Body of pancreas (tissue), 4 donors: ENCODE results near the gene RASGRP2. TPM values are rescaled to one million over a fixed set of nuclear protein-coding genes. Genes with fewer than 3 reads are reported as not detected.
A peak's percentile ranks its signal among the peaks of the same experiment; 100 is the strongest.

Experiments used
- ATAC-seq: fragments of 150-250 bp; one replicate; pipeline ENCODE4 v1.9.1; 2016
- DNase-seq, 4 donors: peaks; one replicate each; pipeline ENCODE4 v3.0.0-alpha.2; 2019
- H3K27ac ChIP-seq, 4 donors: fragments of 200-600 bp; sonication (generic); 1 replicate in 3 of 4; 2 replicates in 1 of 4; pipeline versions ENCODE4 v1.5.1 to v1.6.1; 2016 to 2019; ENCODE audit warnings: mild to moderate bottlenecking in 1 of 4, mixed read lengths in 1 of 4, moderate library complexity in 1 of 4
- H3K27me3 ChIP-seq, 2 donors: fragments of 200-600 bp; sonication (generic); one replicate each; pipeline ENCODE4 v1.6.0; 2016; ENCODE audit warnings: mild to moderate bottlenecking in 1 of 2
- H3K36me3 ChIP-seq, 2 donors: fragments of 200-600 bp; sonication (generic); replicated peaks in 1 of 2; 2 replicates each; pipeline ENCODE4 v1.5.1; 2016; ENCODE audit warnings: low read depth in 2 of 2; ENCODE audit not compliant: insufficient read depth in 1 of 2
- H3K4me1 ChIP-seq: fragments of 200-600 bp; sonication (generic); one replicate; pipeline ENCODE4 v1.6.0; 2016
- H3K4me3 ChIP-seq, 2 donors: fragments of 200-600 bp; sonication (generic); 1 replicate in 1 of 2; 2 replicates in 1 of 2; pipeline ENCODE4 v1.5.1; 2016 to 2019
- H3K9me3 ChIP-seq, 3 donors: fragments of 200-600 bp; sonication (generic); 1 replicate in 2 of 3; 2 replicates in 1 of 3; pipeline ENCODE4 v1.5.1; 2016
- POLR2A ChIP-seq, 3 donors: fragments of 450-650 bp; IDR thresholded peaks; one replicate each; pipeline ENCODE4 v1.6.1; 2016; ENCODE audit warnings: antibody characterized with exemption in 3 of 3, mild to moderate bottlenecking in 2 of 3
- WGBS, 2 donors: methylation state at CpG; one replicate each; pipeline ENCODE4 v1.1.5; 2017; 5-methylcytosine and 5-hydroxymethylcytosine counted together
- intact Hi-C: fragments of 100-400 bp; cut with DNase I; formaldehyde crosslinking; loops from one replicate; pipeline ENCODE4 v1.15.1; 2023
- total RNA-seq, 2 donors: library from RNA; depleted of rRNA; stranded (reverse); fragments of >200 nt; gene quantifications; one replicate each; pipeline ENCODE4 v1.1.0, GENCODE V29; 2016
- TF ChIP-seq, protein P1 (sequence below), 7 experiments: fragments of 450-650 bp in 4 of 7; fragments of 200-600 bp in 3 of 7; sonication (generic) in 3 of 7; IDR thresholded peaks; one replicate each; pipeline ENCODE4 v1.5.1; 2016 to 2019; ENCODE audit warnings: antibody characterized with exemption in 7 of 7

RASGRP2 gene
- total RNA-seq = 10 to 100 TPM in 1 of 2 donors, 1 to 10 TPM in 1; 4.6 to 17.9 TPM

- Histone ChIP-seq H3K27ac (peak within 1 kb of the TSS; percentile 6 to 63 (median 37)), H3K36me3 (no peaks in the 10 kb centered on the region), H3K4me3 (no peak within 1 kb of the TSS), H3K27me3 (peaks cover 0 to 45% of the 10 kb centered on the region in 2 donors), H3K4me1 (peaks cover 38% of the 10 kb centered on the region), H3K9me3 (no peaks in the 10 kb centered on the region)
- DNase-seq = peak; percentile 57 to 70 (median 65)
- 2 to 8% methylated on average over 2 to 57 of the region's 57 CpGs for WGBS, 2 donors
- peak; percentile 48 for ATAC-seq
- intact Hi-C loops = no loop called here
- TF ChIP-seq, protein P1, sequence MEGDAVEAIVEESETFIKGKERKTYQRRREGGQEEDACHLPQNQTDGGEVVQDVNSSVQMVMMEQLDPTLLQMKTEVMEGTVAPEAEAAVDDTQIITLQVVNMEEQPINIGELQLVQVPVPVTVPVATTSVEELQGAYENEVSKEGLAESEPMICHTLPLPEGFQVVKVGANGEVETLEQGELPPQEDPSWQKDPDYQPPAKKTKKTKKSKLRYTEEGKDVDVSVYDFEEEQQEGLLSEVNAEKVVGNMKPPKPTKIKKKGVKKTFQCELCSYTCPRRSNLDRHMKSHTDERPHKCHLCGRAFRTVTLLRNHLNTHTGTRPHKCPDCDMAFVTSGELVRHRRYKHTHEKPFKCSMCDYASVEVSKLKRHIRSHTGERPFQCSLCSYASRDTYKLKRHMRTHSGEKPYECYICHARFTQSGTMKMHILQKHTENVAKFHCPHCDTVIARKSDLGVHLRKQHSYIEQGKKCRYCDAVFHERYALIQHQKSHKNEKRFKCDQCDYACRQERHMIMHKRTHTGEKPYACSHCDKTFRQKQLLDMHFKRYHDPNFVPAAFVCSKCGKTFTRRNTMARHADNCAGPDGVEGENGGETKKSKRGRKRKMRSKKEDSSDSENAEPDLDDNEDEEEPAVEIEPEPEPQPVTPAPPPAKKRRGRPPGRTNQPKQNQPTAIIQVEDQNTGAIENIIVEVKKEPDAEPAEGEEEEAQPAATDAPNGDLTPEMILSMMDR (IDR thresholded peaks at IDR 0.05) = peak in 6 of 7 experiments; percentile 30 to 51 (median 46)
- TF ChIP-seq POLR2A (IDR thresholded peaks at IDR 0.05) = no peak
Observed at GRCh38 chr11:64743591-64744543, at the start of gene RASGRP2. Gene RASGRP2, minus strand, starts transcription at chr11:64744142. Its CDS starts 1,276 bp downstream, at chr11:64742866.

- DNase-seq (no peak), ATAC-seq (no peak)
- Histone ChIP-seq H3K36me3 (no peaks in the 10 kb centered on the region), H3K4me1 (peaks cover 5% of the 10 kb centered on the region), H3K9me3 (no peaks in the 10 kb centered on the region), H3K27me3 (no peaks in the 10 kb centered on the region), H3K4me3 (no peak overlapping the region), H3K27ac (no peak overlapping the region)
- no peak for TF ChIP-seq POLR2A (IDR thresholded peaks at IDR 0.05)
- TF ChIP-seq, protein P1 (IDR thresholded peaks at IDR 0.05) = no peak
- intact Hi-C loops = no loop called here
- 89% methylated on average over 4 of the region's 4 CpGs; no CpG with 5 or more reads in 1 of the 2 donors for WGBS, 2 donors
Observed at GRCh38 chr11:64792482-64792881, 48.5 kb upstream of the RASGRP2 start.

GRCh38 chr11:64791781-64792291, 47.9 kb upstream of the RASGRP2 start:
- TF ChIP-seq, protein P1 (IDR thresholded peaks at IDR 0.05) = no peak
- no peak for TF ChIP-seq POLR2A (IDR thresholded peaks at IDR 0.05)
- H3K9me3 ChIP-seq = no peaks in the 10 kb centered on the region
- no peaks in the 10 kb centered on the region for H3K36me3 ChIP-seq
- no peaks in the 10 kb centered on the region for H3K27me3 ChIP-seq
- H3K4me1 ChIP-seq = peaks cover 5% of the 10 kb centered on the region
- H3K27ac ChIP-seq = no peak overlapping the region
- WGBS, 2 donors = 92% methylated on average over 4 to 11 of the region's 14 CpGs
- H3K4me3 ChIP-seq = no peak overlapping the region
- DNase-seq (no peak), ATAC-seq (no peak)
- intact Hi-C loops = no loop called here

DNA sequence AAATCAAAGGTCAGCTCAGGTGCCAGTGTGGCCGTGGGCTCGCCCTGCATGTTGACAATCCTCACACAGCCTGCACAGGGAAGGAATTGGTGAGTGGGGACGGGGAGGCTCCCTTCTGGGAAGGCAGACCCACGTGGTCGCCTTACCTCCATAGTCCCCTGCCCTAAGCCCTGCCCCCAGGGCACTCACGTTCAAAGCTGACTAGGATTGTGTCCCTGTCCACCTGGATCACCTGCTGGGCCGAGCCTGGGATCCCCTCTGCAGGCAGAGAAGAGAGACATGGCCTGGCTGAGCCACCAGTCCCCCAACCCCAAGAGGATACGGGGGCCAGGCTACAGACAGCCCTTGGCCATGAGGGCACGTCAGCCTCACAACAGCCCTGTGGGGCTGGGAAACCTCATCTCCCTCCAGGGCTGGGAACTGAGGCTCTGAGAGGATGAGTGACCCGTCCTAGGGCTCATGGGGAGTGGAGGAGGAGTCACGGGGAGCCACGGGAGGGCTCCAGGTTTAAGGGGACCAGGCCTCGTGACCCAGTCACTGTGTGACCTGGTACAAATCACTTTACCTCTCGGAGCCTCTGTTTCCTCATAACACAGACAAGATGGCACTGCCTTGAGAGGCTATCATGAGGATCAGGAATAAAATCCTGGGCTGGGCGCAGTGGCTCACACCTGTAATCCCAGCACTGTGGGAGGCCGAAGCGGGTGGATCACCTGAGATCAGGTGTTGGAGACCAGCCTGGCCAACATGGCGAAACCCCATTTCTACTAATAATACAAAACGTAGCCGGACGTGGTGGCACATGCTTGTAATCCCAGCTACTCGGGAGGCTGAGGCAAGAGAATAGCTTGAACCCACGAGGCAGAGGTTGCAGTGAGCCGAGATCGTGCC, 46.5 kb upstream of the RASGRP2 start:
- DNase-seq (no peak), ATAC-seq (no peak)
- 88 to 90% methylated on average over 22 to 25 of the region's 25 CpGs for WGBS, 2 donors
- H3K27me3 ChIP-seq = no peaks in the 10 kb centered on the region
- H3K27ac ChIP-seq = no peak overlapping the region
- H3K4me3 ChIP-seq = no peak overlapping the region
- peaks cover 5% of the 10 kb centered on the region for H3K4me1 ChIP-seq
- TF ChIP-seq POLR2A (IDR thresholded peaks at IDR 0.05) = no peak
- TF ChIP-seq, protein P1 (IDR thresholded peaks at IDR 0.05) = no peak
- H3K36me3 ChIP-seq = no peaks in the 10 kb centered on the region
- H3K9me3 ChIP-seq = no peaks in the 10 kb centered on the region
- intact Hi-C loops = no loop called here
